Gastrocnemius medialis (tissue), 4 donors: ENCODE data around the gene ARHGAP22.

Source experiments
- POLR2A ChIP-seq, 2 donors: fragments of 450-650 bp; IDR thresholded peaks; one replicate each; pipeline ENCODE4 v1.6.1; 2017; ENCODE audit warnings: antibody characterized with exemption in 2 of 2, mild to moderate bottlenecking in 2 of 2, moderate library complexity in 2 of 2
- TF ChIP-seq, protein P1 (sequence below), 5 experiments: fragments of 450-650 bp in 3 of 5; fragments of 200-600 bp in 2 of 5; sonication (generic) in 2 of 5; IDR thresholded peaks in 4 of 5; conservative IDR thresholded peaks in 1 of 5; 1 replicate in 4 of 5; 2 replicates in 1 of 5; pipeline ENCODE4 v1.5.1; 2016 to 2019; ENCODE audit warnings: antibody characterized with exemption in 5 of 5, mild to moderate bottlenecking in 3 of 5, moderate library complexity in 3 of 5

DNA sequence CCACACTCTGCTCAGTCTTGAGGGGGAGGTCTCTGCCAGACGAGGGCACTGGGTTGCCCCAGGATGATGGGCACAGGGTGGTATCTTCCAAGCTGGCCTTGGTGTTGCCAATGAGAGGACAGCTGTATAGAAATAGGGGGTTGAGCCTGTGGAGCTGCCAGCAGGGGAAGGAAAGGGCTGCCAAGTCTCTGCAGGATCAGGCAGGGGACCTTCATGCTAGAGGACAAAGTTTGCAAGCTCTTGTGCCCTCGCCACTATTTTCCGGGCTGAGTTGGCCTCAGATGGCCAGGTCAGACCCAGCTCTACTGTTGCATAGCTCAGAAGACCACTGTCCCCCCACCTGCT lies 68.7 kb downstream of the ARHGAP22 start:
- TF ChIP-seq, protein P1, sequence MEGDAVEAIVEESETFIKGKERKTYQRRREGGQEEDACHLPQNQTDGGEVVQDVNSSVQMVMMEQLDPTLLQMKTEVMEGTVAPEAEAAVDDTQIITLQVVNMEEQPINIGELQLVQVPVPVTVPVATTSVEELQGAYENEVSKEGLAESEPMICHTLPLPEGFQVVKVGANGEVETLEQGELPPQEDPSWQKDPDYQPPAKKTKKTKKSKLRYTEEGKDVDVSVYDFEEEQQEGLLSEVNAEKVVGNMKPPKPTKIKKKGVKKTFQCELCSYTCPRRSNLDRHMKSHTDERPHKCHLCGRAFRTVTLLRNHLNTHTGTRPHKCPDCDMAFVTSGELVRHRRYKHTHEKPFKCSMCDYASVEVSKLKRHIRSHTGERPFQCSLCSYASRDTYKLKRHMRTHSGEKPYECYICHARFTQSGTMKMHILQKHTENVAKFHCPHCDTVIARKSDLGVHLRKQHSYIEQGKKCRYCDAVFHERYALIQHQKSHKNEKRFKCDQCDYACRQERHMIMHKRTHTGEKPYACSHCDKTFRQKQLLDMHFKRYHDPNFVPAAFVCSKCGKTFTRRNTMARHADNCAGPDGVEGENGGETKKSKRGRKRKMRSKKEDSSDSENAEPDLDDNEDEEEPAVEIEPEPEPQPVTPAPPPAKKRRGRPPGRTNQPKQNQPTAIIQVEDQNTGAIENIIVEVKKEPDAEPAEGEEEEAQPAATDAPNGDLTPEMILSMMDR (IDR thresholded peaks at IDR 0.05 in 4 of 5, conservative IDR thresholded peaks at IDR 0.05 in 1 of 5) = no peak
- TF ChIP-seq POLR2A (IDR thresholded peaks at IDR 0.05) = no peak
